22Rv1 (cell line): Measurements from ENCODE around the gene SMIM10L2A.
"Not testable (repeated sequence)": the region's sequence is repeated elsewhere in the genome, so short reads cannot be mapped to it uniquely, and the experiment has no call there.

Experiments
- ZFX ChIP-seq: fragments of 450-650 bp; IDR thresholded peaks from 2 replicates; pipeline ENCODE4 v1.6.1; 2017; ENCODE audit warnings: antibody characterized with exemption, borderline replicate concordance
- TF ChIP-seq, protein P1 (sequence below): fragments of 450-650 bp; IDR thresholded peaks from 2 replicates; pipeline ENCODE4 v1.5.1; 2017; ENCODE audit warnings: mild to moderate bottlenecking

- TF ChIP-seq, protein P1, sequence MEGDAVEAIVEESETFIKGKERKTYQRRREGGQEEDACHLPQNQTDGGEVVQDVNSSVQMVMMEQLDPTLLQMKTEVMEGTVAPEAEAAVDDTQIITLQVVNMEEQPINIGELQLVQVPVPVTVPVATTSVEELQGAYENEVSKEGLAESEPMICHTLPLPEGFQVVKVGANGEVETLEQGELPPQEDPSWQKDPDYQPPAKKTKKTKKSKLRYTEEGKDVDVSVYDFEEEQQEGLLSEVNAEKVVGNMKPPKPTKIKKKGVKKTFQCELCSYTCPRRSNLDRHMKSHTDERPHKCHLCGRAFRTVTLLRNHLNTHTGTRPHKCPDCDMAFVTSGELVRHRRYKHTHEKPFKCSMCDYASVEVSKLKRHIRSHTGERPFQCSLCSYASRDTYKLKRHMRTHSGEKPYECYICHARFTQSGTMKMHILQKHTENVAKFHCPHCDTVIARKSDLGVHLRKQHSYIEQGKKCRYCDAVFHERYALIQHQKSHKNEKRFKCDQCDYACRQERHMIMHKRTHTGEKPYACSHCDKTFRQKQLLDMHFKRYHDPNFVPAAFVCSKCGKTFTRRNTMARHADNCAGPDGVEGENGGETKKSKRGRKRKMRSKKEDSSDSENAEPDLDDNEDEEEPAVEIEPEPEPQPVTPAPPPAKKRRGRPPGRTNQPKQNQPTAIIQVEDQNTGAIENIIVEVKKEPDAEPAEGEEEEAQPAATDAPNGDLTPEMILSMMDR, result not testable (repeated sequence)
- not testable (repeated sequence) for TF ChIP-seq ZFX
These were observed 1.0 kb downstream of the SMIM10L2A start for GRCh38 chrX:135422810-135423168.
